ENCODE data around the gene RICTOR.

The RICTOR gene

DNA sequence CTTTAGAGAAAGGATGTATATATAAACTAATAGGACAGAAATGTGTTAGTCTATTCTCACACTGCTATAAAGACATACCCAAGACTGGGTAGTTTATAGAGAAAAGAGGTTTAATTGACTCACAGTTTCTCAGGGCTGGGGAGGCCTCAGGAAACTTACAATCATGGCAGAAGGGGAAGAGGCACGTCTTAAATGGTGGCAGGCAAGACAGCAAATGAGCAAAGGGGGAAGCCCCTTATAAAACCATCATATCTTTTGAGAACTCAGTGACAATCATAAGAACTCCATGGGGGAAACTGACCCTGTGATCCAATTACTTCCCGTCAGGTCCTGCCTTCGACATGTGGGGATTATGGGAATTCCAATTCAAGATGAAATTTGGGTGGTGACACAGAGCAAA is 8.8 kb upstream of the RICTOR start:
- Histone ChIP-seq H3K9me3 (ENCODE audit: low read length) (no peaks in the 10 kb centered on the region), H2AFZ (ENCODE audit: low read depth, low read length) (no peak overlapping the region), H3K4me1 (ENCODE audit: insufficient read depth, low read length) (no peaks in the 10 kb centered on the region), H3K27me3 (ENCODE audit: insufficient read depth, low read length) (no peaks in the 10 kb centered on the region), H3K36me3 (ENCODE audit: insufficient read depth, low read length) (no peaks in the 10 kb centered on the region), H3K4me3 (ENCODE audit: low read length) (no peak overlapping the region)

DNA sequence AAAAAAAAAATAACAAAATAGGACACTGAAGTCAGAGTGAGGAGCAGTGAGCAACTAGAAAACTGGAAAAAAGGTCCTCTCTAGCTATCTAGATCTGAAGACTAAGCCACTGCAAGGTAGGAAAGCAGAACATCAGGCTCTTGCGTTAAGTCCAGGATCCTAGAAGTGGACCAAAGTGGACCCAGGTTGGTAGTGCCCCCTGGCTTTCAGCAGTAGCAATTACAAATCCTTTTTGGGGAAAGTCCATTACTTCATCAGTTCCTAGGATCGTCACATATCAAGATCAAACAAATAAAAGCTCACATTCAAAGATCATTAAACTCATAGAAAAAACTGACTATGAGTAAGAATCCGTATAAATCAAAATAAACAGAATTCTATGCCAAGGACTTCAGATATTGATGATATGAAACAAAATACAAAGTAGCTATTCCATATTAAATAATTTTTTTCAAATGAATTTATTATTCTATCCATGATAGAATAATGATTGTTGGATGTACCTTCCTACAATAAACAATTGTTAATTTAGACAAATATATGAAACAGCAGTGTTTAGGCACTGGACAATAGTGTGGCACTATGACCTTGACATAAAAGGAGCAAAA is 6.5 kb upstream of the RICTOR start:
- H3K4me1 ChIP-seq (ENCODE audit: insufficient read depth, low read length), result peaks cover 2% of the 10 kb centered on the region
- no peaks in the 10 kb centered on the region for H3K9me3 ChIP-seq (ENCODE audit: low read length)
- no peaks in the 10 kb centered on the region for H3K36me3 ChIP-seq (ENCODE audit: insufficient read depth, low read length)
- no peaks in the 10 kb centered on the region for H3K27me3 ChIP-seq (ENCODE audit: insufficient read depth, low read length)
- H3K4me3 ChIP-seq (ENCODE audit: low read length), result no peak overlapping the region
- H2AFZ ChIP-seq (ENCODE audit: low read depth, low read length), result no peak overlapping the region

DNA sequence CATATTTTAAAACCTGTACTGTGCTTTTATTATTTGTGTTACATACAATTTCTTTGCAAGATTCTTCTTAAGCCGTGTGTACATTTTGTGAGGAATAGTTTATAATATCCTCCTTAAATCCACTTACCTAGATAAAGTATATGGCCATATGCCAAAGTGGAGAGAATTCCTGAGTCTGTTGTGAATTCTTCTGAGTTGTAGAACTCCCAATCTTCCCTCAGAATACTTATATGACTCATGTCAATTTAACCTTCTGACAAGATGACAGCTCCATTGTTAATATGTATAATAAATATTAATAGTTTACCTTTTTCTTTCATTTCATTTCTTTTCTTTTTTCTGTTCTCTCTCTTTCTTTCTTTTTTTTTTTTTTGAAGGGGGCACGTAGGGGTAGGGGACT is 6.0 kb upstream of the RICTOR start:
- no peak overlapping the region for H2AFZ ChIP-seq (ENCODE audit: low read depth, low read length)
- no peaks in the 10 kb centered on the region for H3K9me3 ChIP-seq (ENCODE audit: low read length)
- H3K4me1 ChIP-seq (ENCODE audit: insufficient read depth, low read length), result peaks cover 4% of the 10 kb centered on the region
- H3K4me3 ChIP-seq (ENCODE audit: low read length), result no peak overlapping the region
- no peaks in the 10 kb centered on the region for H3K27me3 ChIP-seq (ENCODE audit: insufficient read depth, low read length)
- no peaks in the 10 kb centered on the region for H3K36me3 ChIP-seq (ENCODE audit: insufficient read depth, low read length)

DNA sequence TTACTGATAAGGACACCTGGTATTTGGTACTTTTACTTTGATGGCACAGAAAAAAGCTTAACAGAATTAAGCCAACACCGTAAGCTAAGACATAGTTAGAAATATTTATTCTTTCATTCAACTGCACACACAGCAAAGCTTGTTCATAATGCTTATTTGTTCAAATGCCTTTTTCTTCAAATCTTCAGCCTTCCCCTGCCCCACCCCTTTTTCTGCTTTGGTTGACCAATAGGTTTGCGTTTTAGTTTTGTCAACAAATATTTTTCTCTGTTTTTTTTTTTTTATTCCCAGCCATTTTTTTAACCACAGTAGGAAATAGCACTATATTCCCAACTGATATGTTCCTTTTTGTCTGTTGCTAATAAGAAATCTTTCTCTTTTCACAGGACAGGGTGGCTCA is 4.9 kb upstream of the RICTOR start:
- no peaks in the 10 kb centered on the region for H3K9me3 ChIP-seq (ENCODE audit: low read length)
- peaks cover 4% of the 10 kb centered on the region for H3K4me1 ChIP-seq (ENCODE audit: insufficient read depth, low read length)
- H3K36me3 ChIP-seq (ENCODE audit: insufficient read depth, low read length), result no peaks in the 10 kb centered on the region
- H3K27me3 ChIP-seq (ENCODE audit: insufficient read depth, low read length), result no peaks in the 10 kb centered on the region
- H2AFZ ChIP-seq (ENCODE audit: low read depth, low read length), result no peak overlapping the region
- H3K4me3 ChIP-seq (ENCODE audit: low read length), result no peak overlapping the region

DNA sequence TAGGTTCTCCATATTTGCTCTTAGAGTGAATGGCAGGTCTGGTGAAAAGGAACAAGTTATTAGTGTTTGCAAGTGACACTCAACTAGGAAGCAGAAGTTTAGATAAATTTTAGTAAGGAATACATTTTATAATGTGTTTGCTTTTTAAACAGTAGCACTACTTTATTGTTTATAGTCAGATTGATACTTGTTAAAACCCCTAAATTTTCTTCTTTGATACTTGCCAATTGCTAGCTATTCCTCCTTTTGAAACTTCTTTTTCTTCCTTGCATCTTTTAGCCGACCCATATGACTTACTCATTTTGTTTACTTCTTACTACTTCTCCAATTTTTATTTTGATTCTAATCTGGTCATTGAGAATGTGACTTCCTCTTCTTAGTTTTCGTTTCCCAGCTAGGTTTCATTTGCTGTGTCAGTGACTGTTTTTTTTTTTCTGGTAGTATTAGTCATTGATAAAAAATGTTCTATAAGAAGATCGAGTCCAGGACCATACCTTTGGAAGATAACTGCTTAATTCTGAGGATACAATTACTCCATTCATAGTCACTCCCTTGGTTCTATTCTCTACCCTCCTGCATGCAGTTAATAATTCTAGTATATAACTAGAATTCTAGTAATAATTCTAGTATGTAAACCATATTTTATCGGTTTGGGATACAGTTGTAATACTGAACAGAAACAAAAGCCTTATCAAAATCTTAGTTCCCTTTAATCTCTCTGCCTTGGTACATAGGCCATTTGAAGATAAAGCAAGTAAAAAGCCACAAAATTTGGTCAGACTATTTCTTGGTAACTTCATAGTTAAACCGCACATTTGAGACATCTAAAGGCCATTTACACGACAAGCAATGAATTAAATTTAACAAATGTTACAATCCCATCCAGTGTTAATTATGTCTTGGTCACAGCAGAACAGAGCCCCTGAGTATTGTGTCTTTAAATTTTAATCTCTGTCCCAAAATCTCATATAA is 2.8 kb upstream of the RICTOR start:
- H2AFZ ChIP-seq (ENCODE audit: low read depth, low read length), result no peak overlapping the region
- peaks cover 16% of the 10 kb centered on the region for H3K4me1 ChIP-seq (ENCODE audit: insufficient read depth, low read length)

DNA sequence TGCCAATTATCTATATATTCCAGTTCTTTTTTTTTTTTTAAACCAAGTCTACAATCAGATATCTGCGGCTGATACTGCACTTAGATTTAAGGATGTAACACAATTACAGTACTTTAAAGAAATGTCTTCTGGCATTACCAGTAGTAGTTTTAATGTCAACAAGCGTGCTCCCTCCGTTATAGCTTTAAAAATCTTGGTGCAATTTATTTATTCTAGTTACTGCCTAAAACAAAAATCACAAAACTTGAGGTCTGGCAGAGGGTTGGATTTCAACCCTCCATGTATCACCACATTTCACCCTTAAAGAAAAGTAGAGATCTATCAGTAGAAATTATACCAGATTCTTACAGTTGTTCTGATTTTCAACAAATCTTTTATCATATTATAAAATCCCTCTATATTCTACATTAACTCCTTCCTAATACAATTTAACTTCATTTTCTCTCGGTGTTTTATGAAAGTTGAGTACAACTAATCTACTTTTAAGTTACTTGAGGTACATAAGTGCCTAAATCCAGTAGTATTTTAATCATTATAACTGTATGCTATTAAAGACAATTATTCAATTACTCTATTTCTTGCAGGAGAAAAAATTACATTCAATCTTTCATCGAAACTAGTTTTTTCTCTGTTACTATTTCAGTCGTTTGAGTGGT is 2.0 kb upstream of the RICTOR start:
- H2AFZ ChIP-seq (ENCODE audit: low read depth, low read length), result no peak overlapping the region
- H3K9me3 ChIP-seq (ENCODE audit: low read length), result no peaks in the 10 kb centered on the region
- H3K27me3 ChIP-seq (ENCODE audit: insufficient read depth, low read length), result no peaks in the 10 kb centered on the region
- no peaks in the 10 kb centered on the region for H3K36me3 ChIP-seq (ENCODE audit: insufficient read depth, low read length)
- peaks cover 24% of the 10 kb centered on the region for H3K4me1 ChIP-seq (ENCODE audit: insufficient read depth, low read length)
- H3K4me3 ChIP-seq (ENCODE audit: low read length), result no peak overlapping the region

More for the DNA sequence above, 2.8 kb upstream of the RICTOR start:
- no peaks in the 10 kb centered on the region for H3K9me3 ChIP-seq (ENCODE audit: low read length)
- no peak overlapping the region for H3K4me3 ChIP-seq (ENCODE audit: low read length)
- H3K27me3 ChIP-seq (ENCODE audit: insufficient read depth, low read length), result no peaks in the 10 kb centered on the region
- H3K36me3 ChIP-seq (ENCODE audit: insufficient read depth, low read length), result no peaks in the 10 kb centered on the region

DNA sequence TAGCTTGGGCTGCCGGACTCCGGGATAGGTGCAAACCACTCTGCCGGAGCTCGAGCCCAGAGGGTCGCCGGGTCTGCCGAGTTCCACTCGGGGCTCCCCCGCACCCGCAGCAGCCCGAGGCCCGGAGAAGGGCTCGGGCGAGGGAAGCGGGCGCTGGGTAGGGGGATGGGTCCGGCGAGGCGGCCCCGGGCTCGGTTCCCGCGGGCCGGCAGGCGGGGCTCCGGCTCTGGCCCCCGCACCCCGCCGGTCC is 507 bp downstream of the RICTOR start:
- no peaks in the 10 kb centered on the region for H3K27me3 ChIP-seq (ENCODE audit: insufficient read depth, low read length)
- H3K9me3 ChIP-seq (ENCODE audit: low read length), result no peaks in the 10 kb centered on the region
- peak overlapping the region; percentile 85 for H2AFZ ChIP-seq (ENCODE audit: low read depth, low read length)
- peak overlapping the region; percentile 73 for H3K4me3 ChIP-seq (ENCODE audit: low read length)
- peaks cover 24% of the 10 kb centered on the region for H3K4me1 ChIP-seq (ENCODE audit: insufficient read depth, low read length)
- H3K36me3 ChIP-seq (ENCODE audit: insufficient read depth, low read length), result peaks cover under 1% of the 10 kb centered on the region

DNA sequence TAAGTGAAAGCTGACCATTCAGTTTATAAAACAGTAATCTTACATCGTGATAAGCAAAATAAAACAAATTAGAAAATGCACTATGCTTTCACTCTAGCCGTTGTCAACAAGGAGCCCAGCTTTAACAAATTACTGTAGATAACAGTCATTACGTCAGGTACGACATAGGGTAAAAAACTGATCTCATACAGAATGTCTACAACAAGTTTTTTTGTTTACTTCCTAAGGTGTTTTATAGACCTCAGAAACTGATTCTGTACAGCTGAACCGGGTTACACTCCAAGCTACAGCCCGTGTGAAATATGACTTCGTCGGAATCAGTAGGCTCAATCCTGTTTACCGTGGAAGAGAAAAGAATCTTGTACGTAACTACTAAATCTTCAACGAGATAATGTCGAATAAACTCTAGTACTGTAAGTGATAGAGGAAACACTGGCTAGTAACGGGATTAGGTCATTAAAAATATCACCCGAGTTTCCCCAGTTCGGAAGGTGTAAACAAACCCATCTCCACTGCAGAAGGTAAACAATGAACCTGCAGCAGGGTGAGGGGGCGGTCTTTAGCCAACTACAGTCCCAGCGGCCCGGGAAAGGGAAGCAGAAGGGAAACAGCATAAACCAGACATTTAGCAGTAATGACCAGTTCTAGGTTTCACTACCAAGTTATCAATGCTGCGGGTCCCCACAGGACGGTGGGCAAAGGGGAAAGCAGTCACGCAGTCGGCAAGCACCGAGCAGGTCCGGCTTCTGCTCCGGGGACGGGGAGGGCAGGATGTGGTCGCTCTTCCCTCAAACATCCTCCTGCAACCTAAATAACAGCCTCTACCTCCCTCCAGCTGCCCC is 1.1 kb downstream of the RICTOR start:
- Histone ChIP-seq H3K36me3 (ENCODE audit: insufficient read depth, low read length) (peaks cover 4% of the 10 kb centered on the region), H2AFZ (ENCODE audit: low read depth, low read length) (peak overlapping the region; percentile 63), H3K4me1 (ENCODE audit: insufficient read depth, low read length) (peaks cover 24% of the 10 kb centered on the region), H3K9me3 (ENCODE audit: low read length) (no peaks in the 10 kb centered on the region), H3K27me3 (ENCODE audit: insufficient read depth, low read length) (no peaks in the 10 kb centered on the region), H3K4me3 (ENCODE audit: low read length) (peak overlapping the region; percentile 73)

DNA sequence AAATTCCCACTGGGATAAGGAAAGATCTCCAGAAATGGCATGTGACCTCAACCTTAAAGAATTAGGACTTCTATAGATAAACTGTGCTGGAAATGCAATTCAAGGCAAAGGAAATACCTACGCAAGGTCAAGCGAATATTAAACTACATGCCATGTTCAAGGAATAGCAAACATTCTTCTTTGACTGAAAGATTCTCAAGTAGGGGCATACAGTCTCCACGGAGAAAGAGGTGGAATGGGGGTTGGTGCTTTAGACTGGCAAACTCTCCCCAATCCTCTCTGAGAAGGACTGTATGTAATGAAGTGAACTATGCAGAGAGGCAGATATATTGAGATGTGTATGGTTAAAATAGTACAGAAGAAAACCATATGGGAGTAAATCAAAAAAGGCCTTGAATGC is 6.1 kb downstream of the RICTOR start:
- Histone ChIP-seq H3K9me3 (ENCODE audit: low read length) (peaks cover 10% of the 10 kb centered on the region), H3K4me1 (ENCODE audit: insufficient read depth, low read length) (peaks cover 19% of the 10 kb centered on the region), H3K36me3 (ENCODE audit: insufficient read depth, low read length) (peaks cover 7% of the 10 kb centered on the region), H3K4me3 (ENCODE audit: low read length) (no peak overlapping the region), H3K27me3 (ENCODE audit: insufficient read depth, low read length) (no peaks in the 10 kb centered on the region), H2AFZ (ENCODE audit: low read depth, low read length) (no peak overlapping the region)

DNA sequence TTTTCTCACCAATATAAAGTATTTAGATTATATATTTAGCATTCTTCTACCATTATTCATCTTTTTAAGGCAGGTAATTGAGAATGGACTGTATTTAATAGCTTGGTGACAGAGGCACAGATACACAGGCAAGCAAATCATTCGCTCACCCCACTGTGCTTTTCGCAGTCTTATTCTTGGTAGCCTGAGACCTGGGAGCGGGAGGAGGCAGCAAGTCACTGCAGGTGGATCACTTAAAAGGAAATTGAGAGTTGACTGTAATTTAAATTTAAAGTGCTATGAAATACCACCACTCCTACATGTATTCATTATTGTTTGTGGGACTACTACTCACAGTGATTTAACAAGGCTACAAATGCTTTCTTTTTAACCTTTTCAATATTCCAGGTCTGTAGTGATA is 9.7 kb downstream of the RICTOR start:
- Histone ChIP-seq H3K27me3 (ENCODE audit: insufficient read depth, low read length) (no peaks in the 10 kb centered on the region), H3K36me3 (ENCODE audit: insufficient read depth, low read length) (peaks cover 7% of the 10 kb centered on the region), H3K9me3 (ENCODE audit: low read length) (peaks cover 10% of the 10 kb centered on the region), H3K4me1 (ENCODE audit: insufficient read depth, low read length) (no peaks in the 10 kb centered on the region), H3K4me3 (ENCODE audit: low read length) (no peak overlapping the region), H2AFZ (ENCODE audit: low read depth, low read length) (no peak overlapping the region)

DNA sequence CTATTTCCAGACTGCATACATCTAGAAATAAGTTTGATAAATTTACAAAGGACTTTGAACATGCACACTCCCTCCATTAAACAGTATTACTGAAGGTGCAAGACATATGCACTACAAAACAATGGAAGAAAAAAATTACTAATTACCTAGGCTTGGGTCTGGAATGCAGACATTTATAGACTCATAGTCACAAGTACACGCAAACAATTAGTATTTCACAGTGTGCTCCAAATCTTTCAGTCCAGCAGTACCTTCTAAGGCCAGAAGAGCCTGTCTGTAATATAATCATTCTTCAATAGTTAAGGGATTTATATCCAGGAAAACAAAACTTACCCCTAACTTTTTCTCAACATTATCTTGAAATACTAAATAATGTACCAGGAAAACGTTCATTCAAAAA is 11.2 kb downstream of the RICTOR start:
- peaks cover 10% of the 10 kb centered on the region for H3K9me3 ChIP-seq (ENCODE audit: low read length)
- peaks cover 3% of the 10 kb centered on the region for H3K36me3 ChIP-seq (ENCODE audit: insufficient read depth, low read length)
- no peak overlapping the region for H3K4me3 ChIP-seq (ENCODE audit: low read length)
- no peaks in the 10 kb centered on the region for H3K27me3 ChIP-seq (ENCODE audit: insufficient read depth, low read length)
- no peaks in the 10 kb centered on the region for H3K4me1 ChIP-seq (ENCODE audit: insufficient read depth, low read length)
- H2AFZ ChIP-seq (ENCODE audit: low read depth, low read length), result no peak overlapping the region

DNA sequence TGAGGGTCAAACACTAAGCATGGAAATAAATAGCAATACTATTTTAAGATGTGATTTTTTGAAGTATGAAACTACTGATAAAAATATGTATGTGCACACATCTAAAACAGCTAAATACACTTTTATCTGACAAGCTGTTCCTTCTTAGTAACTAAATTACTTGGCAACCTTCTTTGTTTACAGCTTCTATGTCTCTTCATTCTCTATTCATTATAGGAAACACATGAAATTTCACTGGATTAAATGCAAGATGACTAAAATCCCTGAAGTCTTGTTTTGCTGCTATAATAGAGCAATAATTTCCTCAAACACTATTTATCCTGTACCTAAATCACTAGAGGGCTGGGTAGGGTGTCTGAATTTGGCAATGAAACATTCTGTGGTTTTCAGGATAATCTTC is 11.7 kb downstream of the RICTOR start:
- H3K4me3 ChIP-seq (ENCODE audit: low read length), result no peak overlapping the region
- no peaks in the 10 kb centered on the region for H3K4me1 ChIP-seq (ENCODE audit: insufficient read depth, low read length)
- no peaks in the 10 kb centered on the region for H3K27me3 ChIP-seq (ENCODE audit: insufficient read depth, low read length)
- peaks cover 3% of the 10 kb centered on the region for H3K36me3 ChIP-seq (ENCODE audit: insufficient read depth, low read length)
- no peak overlapping the region for H2AFZ ChIP-seq (ENCODE audit: low read depth, low read length)
- H3K9me3 ChIP-seq (ENCODE audit: low read length), result peaks cover 10% of the 10 kb centered on the region

DNA sequence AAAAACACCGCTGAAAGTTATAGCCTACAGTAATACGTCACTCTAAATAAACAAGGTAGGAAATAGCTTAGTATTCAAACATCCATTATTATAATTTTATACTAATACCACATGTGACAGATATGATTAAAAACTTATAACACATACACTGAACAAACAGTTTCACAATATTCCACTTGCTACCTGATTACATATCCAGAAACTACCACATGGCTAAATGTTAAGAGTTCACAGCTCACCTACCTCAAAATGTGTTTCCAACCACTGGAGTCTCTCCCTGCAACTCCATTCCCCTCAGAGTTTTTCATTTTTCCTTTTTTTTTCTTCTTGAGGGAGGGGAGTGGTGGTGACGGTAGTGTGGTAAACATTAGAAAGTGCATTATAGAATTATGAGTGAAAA is 12.1 kb downstream of the RICTOR start:
- no peak overlapping the region for H2AFZ ChIP-seq (ENCODE audit: low read depth, low read length)
- no peaks in the 10 kb centered on the region for H3K27me3 ChIP-seq (ENCODE audit: insufficient read depth, low read length)
- peaks cover 3% of the 10 kb centered on the region for H3K36me3 ChIP-seq (ENCODE audit: insufficient read depth, low read length)
- H3K9me3 ChIP-seq (ENCODE audit: low read length), result peaks cover 10% of the 10 kb centered on the region
- H3K4me3 ChIP-seq (ENCODE audit: low read length), result no peak overlapping the region
- H3K4me1 ChIP-seq (ENCODE audit: insufficient read depth, low read length), result no peaks in the 10 kb centered on the region

Measured in neuron (in vitro differentiated cells).